Immature natural killer cell (primary cell): ENCODE results near the gene TMEM200A. TPM values are rescaled to one million over a fixed set of nuclear protein-coding genes. Genes with fewer than 3 reads are reported as not detected.

Source experiments
- DNase-seq, 3 donors: peaks; one replicate each; pipeline ENCODE4 v3.0.0; 2022; ENCODE audit warnings: mixed read lengths in 1 of 3
- H3K27ac Mint-ChIP-seq, 6 donors: one replicate each; pipeline ENCODE4 v1.8.0; 2020; ENCODE audit warnings: mixed read lengths in 6 of 6, mild to moderate bottlenecking in 5 of 6, inconsistent platforms in 4 of 6, moderate library complexity in 3 of 6
- H3K27me3 Mint-ChIP-seq, 3 donors: one replicate each; pipeline ENCODE4 v1.8.0; 2020 to 2021; ENCODE audit warnings: low read depth in 3 of 3, mild to moderate bottlenecking in 3 of 3, mixed read lengths in 3 of 3, moderate library complexity in 3 of 3, inconsistent platforms in 1 of 3
- H3K36me3 Mint-ChIP-seq, 3 donors: one replicate each; pipeline ENCODE4 v1.8.0; 2020; ENCODE audit warnings: mixed read lengths in 3 of 3, inconsistent platforms in 2 of 3, mild to moderate bottlenecking in 2 of 3
- H3K4me1 Mint-ChIP-seq, 2 donors: one replicate each; pipeline ENCODE4 v1.8.0; 2020; ENCODE audit warnings: inconsistent platforms in 2 of 2, mild to moderate bottlenecking in 2 of 2, mixed read lengths in 2 of 2, moderate library complexity in 1 of 2
- H3K4me3 Mint-ChIP-seq, 5 donors: one replicate each; pipeline ENCODE4 v1.8.0; 2020; ENCODE audit warnings: mild to moderate bottlenecking in 5 of 5, mixed read lengths in 5 of 5, inconsistent platforms in 3 of 5, moderate library complexity in 3 of 5
- H3K9me3 Mint-ChIP-seq, 6 donors: one replicate each; pipeline ENCODE4 v1.8.0; 2020; ENCODE audit warnings: mild to moderate bottlenecking in 6 of 6, mixed read lengths in 6 of 6, inconsistent platforms in 4 of 6, moderate library complexity in 3 of 6
- polyA plus RNA-seq, 3 donors: library from polyadenylated mRNA; unstranded; fragments of 300-500 nt; fragmentation: Illumina TruSeq; gene quantifications; one replicate each; pipeline ENCODE4 v1.2.3, GENCODE V29; 2021

Gene TMEM200A
- polyA plus RNA-seq, 3 donors from 2014 or later = 1.0 to 2.2 (median 2.1) TPM

DNA sequence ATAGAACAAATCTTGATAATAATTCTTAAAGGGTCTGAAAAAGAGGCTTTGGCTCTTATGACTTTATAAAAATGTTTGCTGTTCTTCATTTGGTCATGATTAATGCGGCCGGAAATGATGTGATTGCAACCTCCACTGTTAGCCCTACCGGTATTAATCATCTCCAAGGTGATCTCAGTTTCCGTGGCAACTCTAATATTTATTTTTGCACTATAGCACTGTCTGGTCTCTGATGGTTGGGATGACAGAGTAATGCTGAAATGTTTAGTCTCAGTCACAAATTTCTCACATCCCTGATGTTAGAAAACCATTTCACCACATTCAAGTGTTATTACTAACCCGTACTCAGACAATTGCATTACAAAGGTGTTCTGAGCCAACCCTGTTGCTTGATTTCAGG is 87.4 kb downstream of the TMEM200A start:
- H3K36me3 Mint-ChIP-seq = no peaks in the 10 kb centered on the region
- DNase-seq = peak in 1 of 3 donors; percentile 40
- no peaks in the 10 kb centered on the region for H3K4me1 Mint-ChIP-seq
- H3K27me3 Mint-ChIP-seq = peaks cover 0 to 2% (median 2%) of the 10 kb centered on the region in 3 donors
- no peak overlapping the region for H3K4me3 Mint-ChIP-seq
- no peaks in the 10 kb centered on the region for H3K9me3 Mint-ChIP-seq
- H3K27ac Mint-ChIP-seq = no peak overlapping the region

DNA sequence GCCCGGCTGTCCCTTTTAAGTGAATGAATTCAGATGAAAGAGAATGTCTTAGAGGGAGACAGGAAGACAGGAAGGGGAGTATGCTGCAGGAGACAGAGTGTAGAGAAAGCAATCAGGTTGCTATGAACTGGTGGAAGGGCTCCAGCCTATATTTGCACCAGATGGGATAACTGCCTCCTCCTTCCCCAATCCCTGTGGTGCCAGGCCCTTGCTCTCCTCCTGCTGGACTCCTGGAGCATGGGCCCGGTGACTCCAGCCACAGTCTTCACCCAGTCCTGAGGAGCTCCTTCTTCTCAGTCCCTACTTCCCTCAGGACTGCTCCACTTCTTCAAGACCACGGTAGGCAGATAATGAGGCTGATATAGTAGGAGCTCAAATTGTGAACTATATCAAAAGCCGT is 91.8 kb downstream of the TMEM200A start:
- Mint-ChIP-seq H3K4me1 (no peaks in the 10 kb centered on the region), H3K9me3 (no peaks in the 10 kb centered on the region), H3K36me3 (no peaks in the 10 kb centered on the region), H3K4me3 (no peak overlapping the region), H3K27me3 (peaks cover 0 to 4% (median 2%) of the 10 kb centered on the region in 3 donors), H3K27ac (no peak overlapping the region)
- DNase-seq = no peak

DNA sequence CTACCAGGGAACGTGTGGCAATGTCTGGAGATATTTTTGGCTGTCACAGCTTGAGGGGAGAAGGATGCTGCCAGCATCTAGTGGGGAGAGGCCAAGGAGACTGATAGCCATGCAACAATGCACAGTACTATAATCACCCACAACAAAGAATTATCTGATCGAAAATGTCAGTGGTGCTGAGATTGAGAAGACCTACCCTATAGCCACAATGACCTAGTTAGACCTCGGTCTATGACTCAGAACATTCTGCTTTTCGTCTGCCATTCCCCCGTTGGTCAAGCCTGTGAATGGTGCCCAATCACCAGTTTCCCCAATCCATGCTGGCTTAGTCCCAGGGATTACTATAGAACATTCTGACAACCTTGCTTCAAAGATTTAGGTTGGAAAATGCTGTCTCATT is 93.5 kb downstream of the TMEM200A start:
- no peaks in the 10 kb centered on the region for H3K4me1 Mint-ChIP-seq
- no peaks in the 10 kb centered on the region for H3K36me3 Mint-ChIP-seq
- H3K4me3 Mint-ChIP-seq = no peak overlapping the region
- H3K9me3 Mint-ChIP-seq = no peaks in the 10 kb centered on the region
- DNase-seq = no peak
- H3K27me3 Mint-ChIP-seq = peaks cover 0 to 4% (median 2%) of the 10 kb centered on the region in 3 donors
- no peak overlapping the region for H3K27ac Mint-ChIP-seq

DNA sequence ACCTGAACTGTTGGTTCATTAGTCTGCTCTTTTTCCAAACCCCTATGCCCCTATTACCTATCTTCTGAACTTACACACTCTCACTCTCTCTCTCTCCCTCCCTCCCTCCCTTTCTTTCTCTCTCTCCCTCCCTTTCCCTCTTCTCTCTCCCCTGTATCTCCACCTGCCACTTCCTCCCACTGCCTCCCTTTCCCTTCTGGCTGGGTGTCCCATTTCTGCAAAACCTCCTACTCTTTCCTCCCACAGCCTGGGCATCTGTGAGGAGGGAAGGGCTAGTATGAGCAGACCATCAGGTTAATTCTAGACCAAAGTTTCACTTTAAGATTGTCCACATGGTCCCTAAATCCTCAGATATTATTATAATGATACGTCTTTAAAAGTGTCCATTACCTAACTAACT is 95.1 kb downstream of the TMEM200A start:
- Mint-ChIP-seq H3K27ac (no peak overlapping the region), H3K4me3 (no peak overlapping the region), H3K27me3 (peaks cover 0 to 4% (median 0%) of the 10 kb centered on the region in 3 donors), H3K9me3 (no peaks in the 10 kb centered on the region), H3K36me3 (peaks cover 0 to 2% (median 0%) of the 10 kb centered on the region in 3 donors), H3K4me1 (peaks cover 0 to 14% of the 10 kb centered on the region in 2 donors)
- no peak for DNase-seq

DNA sequence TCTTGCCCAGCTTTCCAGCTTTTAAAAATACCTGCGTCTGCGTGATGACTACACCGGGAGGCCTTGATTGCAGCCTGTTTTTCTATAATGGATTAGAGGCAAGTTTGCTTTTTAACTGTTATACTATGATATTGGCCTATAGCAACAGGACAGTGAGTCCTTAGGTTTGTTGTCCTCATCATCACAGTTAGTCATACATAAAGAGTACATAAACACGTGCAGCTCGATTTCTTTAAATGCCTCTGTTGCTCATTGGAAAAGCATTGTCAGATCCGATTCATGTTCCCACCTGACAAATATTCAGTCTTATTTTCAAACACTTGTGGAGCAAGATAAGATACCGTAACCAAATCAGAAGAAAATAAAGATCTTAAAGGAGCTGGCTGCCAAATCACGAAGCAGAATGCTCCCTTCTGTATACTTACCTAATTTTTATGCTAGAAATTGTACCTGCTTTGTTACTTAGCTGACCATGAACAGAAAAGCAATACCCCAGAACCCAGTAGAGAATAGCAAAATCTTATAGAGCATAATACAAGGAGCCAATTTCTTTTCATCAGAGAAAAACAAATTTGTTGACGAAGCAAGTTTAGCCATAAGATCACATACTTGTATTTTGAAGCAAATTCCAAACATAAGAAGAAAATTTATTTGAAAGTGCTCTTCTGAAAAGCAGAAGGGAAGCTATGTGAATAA is 100.4 kb downstream of the TMEM200A start:
- Mint-ChIP-seq H3K27ac (no peak overlapping the region), H3K36me3 (peaks cover 0 to 2% (median 0%) of the 10 kb centered on the region in 3 donors), H3K4me3 (peak overlapping the region in 1 of 5 donors; percentile 1), H3K4me1 (peaks cover 17 to 33% of the 10 kb centered on the region in 2 donors), H3K27me3 (peaks cover 0 to 2% (median 2%) of the 10 kb centered on the region in 3 donors), H3K9me3 (no peaks in the 10 kb centered on the region)
- DNase-seq = no peak

DNA sequence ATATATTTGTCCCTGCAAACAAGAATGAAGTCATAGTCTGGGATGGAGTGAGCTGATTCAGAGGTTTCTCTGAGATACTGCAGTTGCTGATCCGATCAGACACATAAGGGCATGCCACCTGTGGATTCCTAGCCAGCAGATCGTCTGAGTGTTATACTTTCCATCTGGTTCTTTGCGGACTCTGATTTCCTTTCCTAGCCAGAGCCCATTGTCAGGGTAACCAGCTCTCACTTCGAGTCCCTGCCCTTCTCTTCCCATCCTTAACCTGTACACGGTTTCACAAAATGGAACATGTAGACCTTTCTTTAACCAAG is 100.9 kb downstream of the TMEM200A start:
- H3K36me3 Mint-ChIP-seq = peaks cover 0 to 2% (median 0%) of the 10 kb centered on the region in 3 donors
- H3K27me3 Mint-ChIP-seq = peaks cover 0 to 2% (median 1%) of the 10 kb centered on the region in 3 donors
- peak overlapping the region; percentile 1 to 51 (median 8) for H3K4me3 Mint-ChIP-seq
- peaks cover 17 to 33% of the 10 kb centered on the region in 2 donors for H3K4me1 Mint-ChIP-seq
- H3K27ac Mint-ChIP-seq = peak overlapping the region in 3 of 6 donors; percentile 12 to 61 (median 48)
- no peaks in the 10 kb centered on the region for H3K9me3 Mint-ChIP-seq
- DNase-seq = no peak

DNA sequence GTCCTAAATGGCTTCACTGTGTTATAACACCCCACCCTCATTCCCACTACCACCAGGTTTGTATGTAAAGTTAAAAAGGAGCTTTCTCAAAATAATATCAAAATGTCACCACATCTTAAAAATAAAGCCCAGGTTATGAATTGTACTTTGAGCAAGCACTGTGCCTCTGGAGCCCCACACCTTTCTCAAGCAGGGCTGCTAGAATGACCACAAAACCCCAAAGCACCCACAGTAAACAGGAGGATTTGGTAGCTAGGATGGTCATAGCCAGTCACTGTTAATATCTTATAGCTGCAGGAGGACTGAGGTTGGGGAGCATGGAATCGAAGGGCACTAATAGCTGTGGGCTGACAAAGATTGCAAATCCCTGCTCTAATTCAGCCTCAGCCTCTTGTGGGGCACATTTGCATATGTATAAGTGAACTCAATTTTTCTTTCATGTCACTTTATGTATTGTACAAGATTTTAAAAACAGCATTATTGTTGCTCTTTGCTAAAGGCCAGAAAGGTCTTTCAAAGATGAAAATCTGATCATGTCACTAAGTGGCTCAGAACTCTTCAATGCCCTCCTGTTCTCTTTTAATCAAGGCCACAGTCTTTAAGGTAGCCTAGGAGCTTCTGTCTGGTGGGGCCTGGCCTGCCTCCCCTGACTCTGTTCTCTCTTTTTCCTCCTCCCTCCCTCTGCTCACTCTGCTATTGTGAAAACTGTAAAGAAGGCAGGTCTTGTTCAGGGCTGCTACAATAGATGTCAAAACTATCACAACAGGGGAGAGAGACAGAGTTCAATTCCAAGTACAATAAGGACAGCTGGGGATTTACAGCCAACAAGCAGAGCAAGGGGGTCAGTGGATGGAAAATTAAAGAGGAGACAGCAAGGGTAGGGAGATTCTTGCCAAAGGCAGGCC is 101.6 kb downstream of the TMEM200A start:
- peaks cover 17 to 33% of the 10 kb centered on the region in 2 donors for H3K4me1 Mint-ChIP-seq

DNA sequence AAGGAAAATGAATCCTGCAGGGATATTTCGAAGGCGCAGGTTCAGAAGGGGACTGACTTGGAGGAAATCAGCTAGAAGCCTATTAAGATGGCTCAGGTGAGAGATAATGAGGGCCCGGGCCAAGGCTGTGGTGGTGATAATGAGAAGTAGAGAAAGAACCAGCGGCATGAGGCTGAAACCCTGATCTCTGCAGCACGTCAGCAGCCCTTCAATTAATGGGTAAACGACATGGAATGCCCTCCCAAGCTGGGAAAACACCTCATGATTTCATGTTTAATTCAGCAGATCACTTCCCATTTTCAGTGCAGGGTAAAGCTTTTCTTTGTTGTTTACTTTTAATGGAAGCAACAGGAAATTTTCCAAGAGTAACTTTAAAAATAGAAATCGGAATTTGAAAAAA is 104.9 kb downstream of the TMEM200A start:
- Mint-ChIP-seq H3K4me1 (peaks cover 17 to 21% of the 10 kb centered on the region in 2 donors), H3K27ac (no peak overlapping the region), H3K36me3 (no peaks in the 10 kb centered on the region), H3K9me3 (no peaks in the 10 kb centered on the region), H3K27me3 (peaks cover 0 to 2% (median 0%) of the 10 kb centered on the region in 3 donors), H3K4me3 (no peak overlapping the region)
- DNase-seq = no peak

More for the DNA sequence above, 101.6 kb downstream of the TMEM200A start:
- DNase-seq = peak; percentile 24 to 45 (median 38)
- H3K27me3 Mint-ChIP-seq = peaks cover 0 to 2% (median 0%) of the 10 kb centered on the region in 3 donors
- H3K9me3 Mint-ChIP-seq = no peaks in the 10 kb centered on the region
- peak overlapping the region in 4 of 5 donors; percentile 1 to 51 (median 4) for H3K4me3 Mint-ChIP-seq
- peaks cover 0 to 2% (median 0%) of the 10 kb centered on the region in 3 donors for H3K36me3 Mint-ChIP-seq
- peak overlapping the region in 2 of 6 donors; percentile 15 to 61 for H3K27ac Mint-ChIP-seq

DNA sequence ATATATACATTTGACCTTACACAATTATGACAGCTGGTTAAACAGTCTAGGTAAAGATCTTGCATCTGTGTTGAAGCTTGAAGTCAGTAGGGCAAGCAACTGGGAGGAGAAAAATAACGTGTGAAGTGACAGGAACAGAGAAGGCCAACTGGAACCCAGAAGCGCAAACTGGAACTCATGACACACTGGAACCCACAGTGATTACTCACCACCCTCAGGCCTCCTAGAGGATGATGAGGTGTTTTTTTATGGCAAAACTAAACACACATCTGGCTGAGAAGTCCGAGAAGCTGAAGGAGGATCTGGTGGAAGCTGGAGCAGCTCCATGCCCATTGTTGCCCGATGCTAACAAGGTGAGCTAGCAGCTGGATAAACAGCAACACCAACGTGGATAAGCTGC is 108.1 kb downstream of the TMEM200A start:
- Mint-ChIP-seq H3K36me3 (no peaks in the 10 kb centered on the region), H3K27me3 (peaks cover 0 to 2% (median 2%) of the 10 kb centered on the region in 3 donors), H3K27ac (no peak overlapping the region), H3K4me1 (no peaks in the 10 kb centered on the region), H3K9me3 (no peaks in the 10 kb centered on the region), H3K4me3 (no peak overlapping the region)
- DNase-seq = no peak

DNA sequence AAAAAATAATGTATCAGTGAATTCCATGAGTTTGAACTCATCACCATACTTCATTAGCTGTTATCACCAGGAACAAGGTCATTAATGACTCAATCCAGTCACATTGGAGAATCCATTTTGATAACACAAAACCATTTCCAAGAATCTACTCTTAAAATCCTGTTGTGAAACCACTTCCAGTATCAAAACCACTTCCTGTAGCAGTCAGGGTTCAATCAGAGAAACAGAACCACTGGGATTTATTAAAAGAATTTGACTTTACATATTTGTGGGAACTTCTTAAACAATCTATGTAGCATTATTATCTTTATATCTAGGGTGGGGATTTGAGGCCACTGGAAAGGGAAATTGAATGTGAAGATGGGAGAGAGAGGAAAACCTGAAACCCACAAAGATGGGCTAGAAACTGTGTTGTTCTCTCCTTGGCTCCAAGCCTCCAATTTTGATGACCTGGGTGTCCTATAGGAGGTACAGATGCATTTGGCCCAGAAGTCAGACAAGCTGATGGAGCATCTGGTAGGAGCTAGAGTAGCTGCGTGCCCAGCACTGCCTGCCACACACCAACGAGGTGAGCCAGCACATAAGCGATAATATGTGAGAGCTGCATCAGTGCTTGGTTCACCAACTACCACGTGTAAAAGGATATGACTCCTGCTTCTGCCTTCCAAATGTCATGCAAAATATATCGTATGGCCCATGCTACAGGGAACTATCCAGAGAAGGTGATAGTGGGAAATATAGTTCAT is 117.0 kb downstream of the TMEM200A start:
- Mint-ChIP-seq H3K27me3 (peaks cover 0 to 2% (median 0%) of the 10 kb centered on the region in 3 donors), H3K4me3 (peak overlapping the region in 1 of 5 donors; percentile 60), H3K9me3 (peaks cover 0 to 2% (median 0%) of the 10 kb centered on the region in 6 donors), H3K4me1 (peaks cover 16 to 23% of the 10 kb centered on the region in 2 donors), H3K36me3 (peaks cover 0 to 5% (median 0%) of the 10 kb centered on the region in 3 donors), H3K27ac (no peak overlapping the region)
- no peak for DNase-seq

DNA sequence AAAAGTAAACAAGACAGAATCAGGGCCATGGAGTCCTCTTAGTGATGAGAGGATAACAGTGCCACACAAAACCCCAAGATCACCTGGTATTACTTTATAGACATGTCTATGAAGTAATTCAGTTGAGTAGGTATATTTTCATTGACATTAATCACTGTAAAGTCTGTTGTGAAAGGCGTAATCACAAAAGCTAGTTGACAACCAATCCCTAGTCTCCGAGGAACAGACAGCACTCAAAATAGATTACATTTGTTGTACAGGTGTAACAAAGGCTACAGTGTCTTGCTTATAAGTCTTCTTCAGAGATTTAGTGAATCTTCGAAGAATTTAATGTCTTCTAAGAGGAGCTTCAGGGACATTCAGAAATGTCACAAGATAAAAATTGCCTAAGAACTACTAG is 120.1 kb downstream of the TMEM200A start:
- Mint-ChIP-seq H3K4me3 (no peak overlapping the region), H3K4me1 (peaks cover 16 to 23% of the 10 kb centered on the region in 2 donors), H3K27me3 (peaks cover 0 to 4% (median 0%) of the 10 kb centered on the region in 3 donors), H3K27ac (no peak overlapping the region), H3K36me3 (peaks cover 0 to 5% (median 0%) of the 10 kb centered on the region in 3 donors), H3K9me3 (peaks cover 0 to 2% (median 0%) of the 10 kb centered on the region in 6 donors)
- no peak for DNase-seq

DNA sequence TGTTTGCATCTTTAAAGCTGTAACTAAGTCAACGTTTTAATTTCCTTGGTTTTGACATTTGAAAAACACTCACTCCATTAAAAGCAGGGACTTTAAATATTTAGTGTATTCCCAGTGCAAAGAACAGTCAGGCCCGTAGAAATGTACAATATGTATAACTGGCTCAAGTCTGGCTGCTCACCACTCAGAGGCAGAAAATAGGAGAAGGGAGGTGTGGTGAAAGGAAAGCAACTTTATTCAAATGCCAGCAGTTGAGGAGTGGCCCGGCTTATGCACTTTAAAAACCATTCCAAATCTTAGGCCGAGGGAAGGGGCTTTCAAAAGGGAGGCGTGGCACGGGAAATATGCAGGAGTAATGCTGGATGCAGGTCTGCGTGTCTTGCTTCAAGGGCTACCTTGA is 120.6 kb downstream of the TMEM200A start:
- Mint-ChIP-seq H3K27me3 (peaks cover 0 to 4% (median 0%) of the 10 kb centered on the region in 3 donors), H3K9me3 (peaks cover 0 to 2% (median 0%) of the 10 kb centered on the region in 6 donors), H3K27ac (no peak overlapping the region), H3K36me3 (peaks cover 0 to 5% (median 0%) of the 10 kb centered on the region in 3 donors), H3K4me1 (peaks cover 16 to 23% of the 10 kb centered on the region in 2 donors), H3K4me3 (no peak overlapping the region)
- DNase-seq = no peak

DNA sequence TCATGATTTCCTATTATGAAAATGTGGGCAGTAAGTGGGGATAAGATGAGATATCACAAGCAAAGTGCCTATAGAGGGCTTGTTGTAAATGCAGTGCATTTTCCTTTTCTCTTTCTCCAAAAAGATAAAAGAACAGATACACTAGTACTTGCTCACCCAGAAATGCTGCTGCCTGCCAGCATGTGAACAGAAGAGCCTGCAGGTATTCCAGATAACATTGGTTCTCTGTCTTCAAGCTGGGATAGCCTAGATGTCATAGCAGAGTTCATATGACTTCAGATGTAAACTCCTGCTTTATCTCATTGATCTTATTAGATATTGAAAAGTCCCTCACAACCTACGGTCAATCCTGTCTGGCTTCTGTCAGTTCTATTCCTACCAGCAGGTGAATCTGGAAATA is 123.7 kb downstream of the TMEM200A start:
- Mint-ChIP-seq H3K27ac (no peak overlapping the region), H3K27me3 (peaks cover 0 to 2% (median 1%) of the 10 kb centered on the region in 3 donors), H3K4me3 (no peak overlapping the region)

More for the DNA sequence above, 123.7 kb downstream of the TMEM200A start:
- Mint-ChIP-seq H3K9me3 (peaks cover 0 to 2% (median 0%) of the 10 kb centered on the region in 6 donors), H3K4me1 (no peaks in the 10 kb centered on the region), H3K36me3 (peaks cover 0 to 5% (median 0%) of the 10 kb centered on the region in 3 donors)
- DNase-seq = no peak
